ENCODE data around the gene SOSTDC1.

DNA sequence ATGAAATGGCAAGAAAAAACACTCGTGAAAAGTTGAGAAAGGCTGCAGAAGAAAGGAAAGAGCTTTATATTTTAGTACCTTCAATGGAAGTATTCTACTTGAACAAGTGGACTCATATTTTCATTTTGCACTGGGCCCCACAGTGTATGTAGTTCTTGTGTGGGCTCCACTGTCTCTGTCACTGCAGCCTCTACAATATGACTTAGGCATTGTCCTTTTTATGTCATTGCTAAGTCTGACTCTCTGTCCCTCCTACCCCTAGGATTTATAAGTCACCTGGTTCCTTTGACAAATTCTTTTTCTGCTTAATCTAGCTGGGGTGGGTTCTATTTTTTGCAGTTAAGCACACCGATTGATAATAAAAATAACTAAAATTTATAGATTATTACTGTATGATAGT lies 27.7 kb upstream of the SOSTDC1 start:
- TF ChIP-seq, protein P1, sequence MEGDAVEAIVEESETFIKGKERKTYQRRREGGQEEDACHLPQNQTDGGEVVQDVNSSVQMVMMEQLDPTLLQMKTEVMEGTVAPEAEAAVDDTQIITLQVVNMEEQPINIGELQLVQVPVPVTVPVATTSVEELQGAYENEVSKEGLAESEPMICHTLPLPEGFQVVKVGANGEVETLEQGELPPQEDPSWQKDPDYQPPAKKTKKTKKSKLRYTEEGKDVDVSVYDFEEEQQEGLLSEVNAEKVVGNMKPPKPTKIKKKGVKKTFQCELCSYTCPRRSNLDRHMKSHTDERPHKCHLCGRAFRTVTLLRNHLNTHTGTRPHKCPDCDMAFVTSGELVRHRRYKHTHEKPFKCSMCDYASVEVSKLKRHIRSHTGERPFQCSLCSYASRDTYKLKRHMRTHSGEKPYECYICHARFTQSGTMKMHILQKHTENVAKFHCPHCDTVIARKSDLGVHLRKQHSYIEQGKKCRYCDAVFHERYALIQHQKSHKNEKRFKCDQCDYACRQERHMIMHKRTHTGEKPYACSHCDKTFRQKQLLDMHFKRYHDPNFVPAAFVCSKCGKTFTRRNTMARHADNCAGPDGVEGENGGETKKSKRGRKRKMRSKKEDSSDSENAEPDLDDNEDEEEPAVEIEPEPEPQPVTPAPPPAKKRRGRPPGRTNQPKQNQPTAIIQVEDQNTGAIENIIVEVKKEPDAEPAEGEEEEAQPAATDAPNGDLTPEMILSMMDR (IDR thresholded peaks at IDR 0.05) = no peak
- no peak for TF ChIP-seq POLR2A (IDR thresholded peaks at IDR 0.05)
- no peak for TF ChIP-seq POLR2AphosphoS5 (IDR thresholded peaks at IDR 0.05)
